Measurements from ENCODE around the gene ARHGAP31.

Gene ARHGAP31

GRCh38 chr3:119396870-119397269 is 102.7 kb downstream of the ARHGAP31 start:
- DNase-seq = no peak

- no peak for DNase-seq
Observed at GRCh38 chr3:119400466-119400865, 106.3 kb downstream of the ARHGAP31 start.

- no peak for DNase-seq
Observed at GRCh38 chr3:119401069-119401468, 106.9 kb downstream of the ARHGAP31 start.

GRCh38 chr3:119401503-119402440 is 107.6 kb downstream of the ARHGAP31 start:
- DNase-seq = no peak

- no peak for DNase-seq
Observed at GRCh38 chr3:119402791-119403190, 108.6 kb downstream of the ARHGAP31 start.

GRCh38 chr3:119403201-119403600 is 109.0 kb downstream of the ARHGAP31 start:
- no peak for DNase-seq

- DNase-seq = no peak
Observed at GRCh38 chr3:119405315-119405714, 111.1 kb downstream of the ARHGAP31 start.

- no peak for DNase-seq
Observed at GRCh38 chr3:119408243-119408950, 114.2 kb downstream of the ARHGAP31 start.

- DNase-seq = no peak
Observed at GRCh38 chr3:119409844-119410243, 115.7 kb downstream of the ARHGAP31 start.

GRCh38 chr3:119413603-119414280 is 119.6 kb downstream of the ARHGAP31 start:
- DNase-seq = no peak

GRCh38 chr3:119416873-119417272 is 122.7 kb downstream of the ARHGAP31 start:
- no peak for DNase-seq

- no peak for DNase-seq
Observed at GRCh38 chr3:119417771-119418512, 123.8 kb downstream of the ARHGAP31 start.

GRCh38 chr3:119418641-119419040 is 124.5 kb downstream of the ARHGAP31 start:
- no peak for DNase-seq

- no peak for DNase-seq
Observed at GRCh38 chr3:119420196-119420595, 126.0 kb downstream of the ARHGAP31 start.

GRCh38 chr3:119427669-119428068 is 133.5 kb downstream of the ARHGAP31 start:
- no peak for DNase-seq

GRCh38 chr3:119428538-119428937 is 134.4 kb downstream of the ARHGAP31 start:
- no peak for DNase-seq

- DNase-seq = no peak
Observed at GRCh38 chr3:119433613-119434325, 139.6 kb downstream of the ARHGAP31 start.

- no peak for DNase-seq
Observed at GRCh38 chr3:119434703-119435102, 140.5 kb downstream of the ARHGAP31 start.

- DNase-seq = no peak
Observed at GRCh38 chr3:119436977-119437376, 142.8 kb downstream of the ARHGAP31 start.

GRCh38 chr3:119437691-119438258 is 143.6 kb downstream of the ARHGAP31 start:
- DNase-seq = no peak

GRCh38 chr3:119443179-119443578 is 149.0 kb downstream of the ARHGAP31 start:
- no peak for DNase-seq

GRCh38 chr3:119444590-119444989 is 150.4 kb downstream of the ARHGAP31 start:
- no peak for DNase-seq
